Left lobe of liver (tissue), 2 donors: Measurements from ENCODE around the gene CNKSR1. TPM values are rescaled to one million over a fixed set of nuclear protein-coding genes. Genes with fewer than 3 reads are reported as not detected.

Experiments used
- ATAC-seq: fragments of 200-7000 bp; cut with Tn5 transposase; one replicate; pipeline ENCODE4 v1.9.1; 2020; ENCODE audit warnings: mild to moderate bottlenecking, moderate library complexity
- DNase-seq: peaks from one replicate; pipeline ENCODE4 v3.0.0-alpha.2; 2020; ENCODE audit warnings: low spot score
- total RNA-seq: library from RNA; stranded (reverse); gene quantifications from one replicate; pipeline ENCODE4 v1.2.1, GENCODE V29; 2021
- donor health status: DM: no; HTN: no; CAD: no; lungs with moderate emphysema.
- donor health status: DM: no; HTN: yes; CAD: no.

Gene CNKSR1
- total RNA-seq, 1 donor from 2014 or later: 0.63 TPM

- DNase-seq: no peak
- no peak for ATAC-seq
Observed at GRCh38 chr1:26184086-26184485, 6.8 kb downstream of the CNKSR1 start.

- no peak for DNase-seq
- no peak for ATAC-seq
Observed at GRCh38 chr1:26184883-26185282, 7.6 kb downstream of the CNKSR1 start.

GRCh38 chr1:26187882-26188281 is 10.6 kb downstream of the CNKSR1 start:
- no peak for ATAC-seq

GRCh38 chr1:26188477-26188876 is 11.2 kb downstream of the CNKSR1 start:
- DNase-seq (no peak), ATAC-seq (no peak)

More at GRCh38 chr1:26187882-26188281, 10.6 kb downstream of the CNKSR1 start:
- DNase-seq: no peak

GRCh38 chr1:26189331-26189730 is 12.0 kb downstream of the CNKSR1 start:
- DNase-seq: no peak
- ATAC-seq: no peak

- DNase-seq: no peak
- no peak for ATAC-seq
Observed at GRCh38 chr1:26189751-26190275, 12.5 kb downstream of the CNKSR1 start.

GRCh38 chr1:26190373-26190987 is 13.2 kb downstream of the CNKSR1 start, which contains the start of gene CATSPER4:
Gene CATSPER4, plus strand, starts transcription at chr1:26190602. Its CDS starts 26 bp downstream, at chr1:26190628.
- no peak for DNase-seq
- no peak for ATAC-seq

- ATAC-seq (no peak), DNase-seq (no peak)
Observed at GRCh38 chr1:26191739-26192138, 14.4 kb downstream of the CNKSR1 start.

- no peak for ATAC-seq
- no peak for DNase-seq
Observed at GRCh38 chr1:26195805-26196204, 18.5 kb downstream of the CNKSR1 start.

- ATAC-seq (no peak), DNase-seq (no peak)
Observed at GRCh38 chr1:26197301-26197700, 20.0 kb downstream of the CNKSR1 start.

- no peak for ATAC-seq
- DNase-seq: no peak
Observed at GRCh38 chr1:26197813-26198212, 20.5 kb downstream of the CNKSR1 start.

- DNase-seq (no peak), ATAC-seq (no peak)
Observed at GRCh38 chr1:26200413-26200812, 23.1 kb downstream of the CNKSR1 start.

- no peak for DNase-seq
- ATAC-seq: no peak
Observed at GRCh38 chr1:26203642-26204318, 26.5 kb downstream of the CNKSR1 start.

GRCh38 chr1:26210147-26210870 is 33.0 kb downstream of the CNKSR1 start:
- DNase-seq: no peak
- ATAC-seq: no peak

- no peak for ATAC-seq
- no peak for DNase-seq
Observed at GRCh38 chr1:26212726-26213125, 35.4 kb downstream of the CNKSR1 start.

- DNase-seq (no peak), ATAC-seq (no peak)
Observed at GRCh38 chr1:26213335-26213905, 36.1 kb downstream of the CNKSR1 start.

- ATAC-seq: no peak
- no peak for DNase-seq
Observed at GRCh38 chr1:26215246-26215645, 38.0 kb downstream of the CNKSR1 start.

- peak; percentile 89 for ATAC-seq
Observed at GRCh38 chr1:26218906-26219494, 41.7 kb downstream of the CNKSR1 start.

GRCh38 chr1:26220199-26220912 is 43.1 kb downstream of the CNKSR1 start:
- ATAC-seq (no peak), DNase-seq (no peak)

More at GRCh38 chr1:26218906-26219494, 41.7 kb downstream of the CNKSR1 start:
- peak; percentile 74 for DNase-seq

- ATAC-seq (no peak), DNase-seq (no peak)
Observed at GRCh38 chr1:26221094-26221493, 43.8 kb downstream of the CNKSR1 start.
